ENCODE data around the gene TMEM132C.

GRCh38 chr12:128338386-128339125 is 71.6 kb downstream of the TMEM132C start:
- no peak for TF ChIP-seq CTCF (IDR thresholded peaks at IDR 0.05)
- no peak for TF ChIP-seq POLR2A (IDR thresholded peaks at IDR 0.05)
